HT1080 (cell line): ENCODE measurements around the gene SHFL. TPM values are rescaled to one million over a fixed set of nuclear protein-coding genes. Genes with fewer than 3 reads are reported as not detected.

Experiments
- DNase-seq: peaks from one replicate; pipeline ENCODE4 v3.0.0-alpha.2; 2015; ENCODE audit warnings: low read depth
- polyA plus RNA-seq, 2 experiments: library from polyadenylated mRNA; depleted of rRNA; stranded (reverse); fragments of >200 nt; gene quantifications; 2 replicates each; pipeline ENCODE4 v1.2.3, GENCODE V29; 2015
- total RNA-seq: library from RNA; depleted of rRNA; stranded (reverse); fragments of >200 nt; shearing (Covaris generic); gene quantifications from 2 replicates; pipeline ENCODE4 v1.2.3, GENCODE V29; 2014; rRNA removed

SHFL gene
- total RNA-seq = 6.9 and 9.5 TPM in 2 replicates
- polyA plus RNA-seq (2015; cell fraction: cytosol; rRNA removed) = 15.6 and 17.5 TPM in 2 replicates
- polyA plus RNA-seq (2015; cell fraction: nucleus; rRNA removed) = 43.9 and 47.6 TPM in 2 replicates

- peak; percentile 56 for DNase-seq
Measured at GRCh38 chr19:10085641-10086590, at the start of gene SHFL. TSS of gene SHFL (plus strand) at chr19:10086317. CDS start at chr19:10086428, 111 bp downstream.

DNA sequence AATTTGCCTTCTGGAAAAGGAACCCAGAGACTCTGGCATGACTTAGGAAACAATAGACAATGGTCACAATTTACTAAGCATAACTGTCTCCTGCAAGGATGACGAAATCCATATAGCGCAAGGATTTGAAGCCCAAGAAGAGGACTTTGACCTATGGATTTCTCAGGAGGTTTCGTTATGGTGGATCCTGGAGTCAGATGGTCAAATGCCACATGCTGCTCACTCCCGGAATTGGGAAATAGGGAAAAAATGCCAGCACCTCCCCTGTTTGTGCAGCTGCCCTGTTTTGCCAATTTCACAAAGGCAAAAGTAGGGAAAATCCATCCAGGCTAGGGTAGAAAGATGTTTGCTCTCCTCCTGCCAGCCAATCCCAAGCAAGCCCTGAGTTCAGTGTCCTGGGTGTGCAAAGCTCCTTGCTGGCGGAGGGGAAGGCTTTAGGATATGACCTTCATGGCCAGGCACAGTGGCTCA lies 49.5 kb upstream of the SHFL start:
- no peak for DNase-seq

DNA sequence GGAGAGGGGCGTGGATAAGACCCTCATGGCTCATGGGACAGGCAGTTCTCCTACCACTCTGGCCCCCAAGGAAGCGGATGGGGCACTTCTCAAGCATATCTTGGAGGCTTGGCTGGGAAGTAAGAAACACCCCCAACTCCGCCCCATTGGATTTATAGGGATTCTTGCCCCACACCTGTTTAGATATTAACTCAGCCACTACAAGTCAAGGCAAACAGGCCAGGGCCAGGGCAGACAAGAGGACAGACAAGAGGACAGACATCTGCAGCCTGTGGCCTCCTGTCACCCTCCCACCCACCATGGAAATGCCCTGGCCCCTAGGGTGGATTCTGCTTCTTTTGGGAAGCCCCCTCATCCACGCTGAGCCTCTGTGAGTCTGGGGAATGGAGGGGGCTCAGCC lies 48.8 kb upstream of the SHFL start:
- DNase-seq = no peak

DNA sequence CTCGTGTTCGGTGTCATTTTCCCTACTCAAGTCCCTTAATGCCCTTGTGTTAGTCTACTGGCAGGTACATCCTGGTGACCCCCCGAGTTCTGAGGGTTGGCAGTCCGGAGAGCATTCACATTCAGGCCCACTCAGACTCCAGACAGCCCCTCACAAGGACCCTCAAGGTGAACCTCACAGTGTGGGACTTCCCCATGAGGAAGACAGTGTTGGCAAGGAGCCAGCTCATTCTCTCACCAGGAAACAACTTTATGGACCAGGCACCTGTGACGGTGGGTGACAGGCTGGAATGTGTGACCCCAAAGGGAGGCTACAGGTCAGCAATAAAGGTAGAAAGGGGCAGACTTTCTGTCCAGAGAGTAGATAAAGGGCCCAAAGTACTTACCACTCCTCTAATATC lies 48.3 kb upstream of the SHFL start:
- DNase-seq = no peak

- DNase-seq = no peak
Measured at GRCh38 chr19:10043286-10043927, 42.7 kb upstream of the SHFL start.

- peak; percentile 53 for DNase-seq
Measured at GRCh38 chr19:10044390-10044789, 41.7 kb upstream of the SHFL start.

- peak; percentile 16 for DNase-seq
Measured at GRCh38 chr19:10045371-10045770, 40.7 kb upstream of the SHFL start.

DNA sequence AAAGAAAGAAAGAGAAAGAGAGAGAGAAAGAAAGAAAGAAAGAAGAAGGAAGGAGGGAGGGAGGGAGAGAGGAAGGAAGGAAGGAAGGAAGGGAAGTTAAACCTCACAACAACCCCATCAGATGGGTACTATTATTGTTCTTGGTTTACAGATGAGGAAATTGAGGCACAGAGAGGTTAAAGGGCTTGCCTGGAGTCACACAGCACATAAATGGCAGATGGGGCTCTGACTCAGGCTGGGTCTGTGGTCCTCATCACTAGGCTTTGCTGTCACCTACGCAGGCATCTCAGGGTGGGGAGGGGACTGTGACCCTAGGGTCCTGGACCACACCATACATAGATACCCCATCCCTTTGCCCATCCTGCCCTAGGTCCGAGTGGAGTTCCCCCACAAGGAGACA lies 36.5 kb upstream of the SHFL start:
- no peak for DNase-seq

DNA sequence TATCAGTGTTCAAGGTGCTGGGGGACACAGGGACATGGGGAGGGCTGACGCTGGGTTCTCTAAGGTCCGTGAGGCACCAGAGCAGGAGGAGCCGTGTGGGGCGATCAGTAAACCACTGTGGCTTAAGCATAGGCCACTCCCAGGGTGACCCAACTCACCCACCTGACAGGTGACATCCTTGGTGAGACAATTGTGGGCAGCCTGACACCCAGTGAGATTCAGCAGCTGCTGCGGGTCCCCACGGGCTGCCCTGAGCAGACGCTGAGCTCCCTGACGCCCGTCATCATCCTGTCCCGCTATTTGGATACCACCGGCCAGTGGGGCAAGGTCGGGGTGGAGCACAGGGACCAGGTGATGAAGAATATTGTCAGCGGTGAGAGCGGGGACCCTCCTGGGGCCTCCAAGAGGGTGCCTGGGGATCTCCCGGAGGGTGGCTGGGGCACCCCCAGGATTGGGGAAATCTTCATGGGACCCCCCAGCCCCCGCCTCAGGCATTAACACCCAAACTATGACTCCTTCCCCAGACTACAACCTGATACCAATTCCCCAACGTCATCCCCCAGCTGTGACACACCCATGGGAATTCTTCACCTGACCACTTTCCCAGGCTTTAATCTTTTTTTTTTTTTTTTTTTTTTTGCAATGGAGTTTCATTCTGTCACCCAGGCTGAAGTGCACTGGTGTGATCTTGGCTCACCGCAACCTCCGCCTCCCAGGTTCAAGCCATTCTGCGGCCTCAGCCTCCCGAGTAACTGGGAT lies 33.3 kb upstream of the SHFL start:
- DNase-seq = no peak

DNA sequence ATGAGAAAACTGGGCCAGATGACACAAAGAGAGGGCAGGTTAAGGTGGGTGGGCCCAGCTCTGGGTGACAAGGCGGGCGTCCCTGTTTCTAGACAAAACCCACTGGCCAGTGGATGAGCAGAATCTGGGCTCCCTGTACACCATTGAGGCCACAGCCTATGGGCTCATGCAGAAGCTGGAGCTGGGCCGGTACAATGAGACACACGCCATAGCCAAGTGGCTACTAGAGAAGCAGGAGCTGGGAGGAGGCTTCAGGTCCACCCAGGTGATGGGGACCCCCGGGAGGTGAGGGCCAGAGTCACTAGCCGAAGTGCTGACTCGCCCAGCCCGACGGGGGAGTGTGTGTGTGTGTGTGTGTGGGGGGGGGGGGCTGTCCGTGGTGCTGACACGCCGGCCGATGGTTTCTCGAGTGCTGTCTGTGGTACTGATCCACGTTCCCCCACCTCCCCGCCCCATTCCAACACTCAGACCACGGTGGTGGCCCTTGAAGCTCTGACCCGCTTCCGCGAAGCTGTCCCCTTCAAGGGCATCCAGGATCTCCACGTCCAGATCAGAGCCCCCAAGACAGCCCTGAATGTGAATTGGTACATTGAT lies 24.3 kb upstream of the SHFL start:
- no peak for DNase-seq

GRCh38 chr19:10068205-10068604 lies 17.9 kb upstream of the SHFL start:
- DNase-seq = peak; percentile 19

- no peak for DNase-seq
Measured at GRCh38 chr19:10069046-10069445, 17.1 kb upstream of the SHFL start.

DNA sequence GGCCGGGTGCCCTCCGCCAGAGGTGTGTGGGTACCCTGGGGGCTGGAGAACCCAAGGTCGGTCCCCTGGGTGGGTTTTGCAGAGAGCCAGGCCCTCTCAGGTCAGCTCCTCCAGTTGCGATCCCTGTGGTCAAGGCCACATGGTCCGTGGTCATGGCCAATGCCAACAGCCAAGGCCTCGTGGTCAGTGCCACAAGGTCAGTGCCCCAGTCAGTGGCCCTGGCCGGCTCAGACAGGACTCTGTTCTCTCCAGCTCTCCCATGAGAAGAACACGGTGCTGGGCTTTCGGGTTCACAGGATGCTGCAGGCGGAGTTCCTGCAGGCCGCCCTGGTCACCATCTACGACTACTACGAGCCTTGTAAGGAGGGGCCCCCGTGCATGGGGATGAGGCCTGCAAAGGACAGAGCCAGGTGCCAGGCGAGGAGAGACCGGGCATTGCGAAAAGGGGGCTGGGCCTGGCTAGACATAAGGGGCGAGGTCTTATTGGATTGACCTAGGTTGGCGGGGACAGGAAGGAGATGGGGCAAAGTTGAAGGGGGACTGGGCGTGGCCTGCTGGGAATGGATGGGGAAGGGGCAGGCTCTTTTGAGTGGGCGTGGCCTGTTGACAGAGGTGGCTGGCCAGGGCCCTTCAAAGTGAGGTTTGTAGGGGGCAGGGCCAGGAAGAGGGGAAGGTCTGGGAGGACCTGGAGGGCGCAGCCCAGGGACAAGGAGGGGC lies 15.2 kb upstream of the SHFL start:
- no peak for DNase-seq

DNA sequence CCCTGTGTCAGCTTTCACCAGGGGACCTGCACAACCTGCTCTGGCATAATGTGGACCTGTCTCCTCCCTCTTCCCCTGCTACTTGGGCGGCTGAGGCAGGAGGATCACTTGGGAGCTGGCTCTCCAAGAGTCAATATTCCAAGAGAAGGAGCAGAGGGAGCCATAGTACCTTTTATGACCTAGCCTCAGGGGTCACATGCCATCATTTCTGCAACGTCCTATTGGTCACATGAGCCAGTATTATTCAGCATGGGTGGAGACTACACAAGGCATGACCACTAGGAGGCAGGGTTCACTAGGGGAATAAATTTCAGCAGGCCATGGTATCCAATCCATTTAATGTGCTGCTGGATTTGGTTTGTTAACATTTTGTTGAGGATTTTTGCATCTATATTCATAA lies 12.0 kb upstream of the SHFL start:
- peak; percentile 27 for DNase-seq

DNA sequence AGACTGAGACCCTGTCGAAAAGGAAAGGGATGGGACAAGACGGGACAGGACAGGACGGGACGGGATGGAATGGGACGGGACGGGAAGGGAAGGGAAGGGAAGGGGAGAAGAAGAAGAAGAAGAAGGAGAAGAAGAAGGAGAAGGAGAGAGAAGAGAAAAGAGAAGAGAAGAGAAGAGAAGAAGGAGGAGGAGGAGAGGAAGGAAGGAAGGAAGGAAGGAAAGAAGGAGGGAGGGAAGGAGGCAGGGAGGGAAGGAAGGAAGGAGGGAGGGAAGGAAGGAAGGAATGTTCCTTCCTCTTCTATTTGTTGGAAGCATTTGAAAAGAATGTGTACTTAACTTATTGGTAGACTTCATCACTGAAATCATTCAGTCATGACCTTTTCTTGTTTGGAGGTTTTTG lies 9.6 kb upstream of the SHFL start:
- no peak for DNase-seq

DNA sequence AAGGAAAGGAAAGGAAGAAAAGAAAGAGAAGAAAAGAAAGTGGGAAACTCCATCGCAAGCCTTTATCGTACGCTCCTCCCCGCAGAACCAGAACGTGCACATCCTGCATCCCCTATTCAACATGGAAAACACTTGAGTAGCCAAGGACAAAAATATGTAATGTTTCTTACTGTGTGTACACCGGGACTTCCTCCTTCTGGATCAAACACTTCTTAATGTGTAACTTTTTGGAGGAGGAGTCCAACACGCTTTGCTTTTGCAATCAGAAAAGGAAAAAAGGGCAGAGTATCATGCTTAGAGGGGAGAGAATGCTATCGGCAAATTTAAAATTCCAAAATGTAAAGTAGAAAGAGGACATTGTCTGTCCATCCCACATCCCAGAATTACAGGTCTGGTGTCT lies 7.8 kb upstream of the SHFL start:
- no peak for DNase-seq

DNA sequence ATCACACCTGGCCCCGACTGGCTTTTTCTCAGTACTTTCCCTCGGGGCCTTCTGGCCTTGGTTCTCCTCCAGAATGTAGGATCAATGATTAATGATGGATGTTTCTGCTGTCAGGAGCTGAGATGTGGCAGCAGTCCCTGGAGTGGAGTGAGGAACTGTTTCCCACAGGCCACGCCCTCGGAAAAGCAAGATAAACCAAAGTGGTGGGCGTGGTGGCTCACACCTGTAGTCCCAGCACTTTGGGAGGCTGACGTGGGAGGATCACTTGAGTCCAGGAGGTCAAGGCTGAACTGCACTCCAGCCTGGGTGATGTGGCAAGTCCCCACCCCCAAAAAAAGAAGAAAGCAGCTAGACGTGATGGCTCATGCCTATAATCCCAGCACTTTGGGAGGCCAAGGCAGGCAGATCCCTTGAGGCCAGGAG lies 7.1 kb upstream of the SHFL start:
- DNase-seq = no peak

DNA sequence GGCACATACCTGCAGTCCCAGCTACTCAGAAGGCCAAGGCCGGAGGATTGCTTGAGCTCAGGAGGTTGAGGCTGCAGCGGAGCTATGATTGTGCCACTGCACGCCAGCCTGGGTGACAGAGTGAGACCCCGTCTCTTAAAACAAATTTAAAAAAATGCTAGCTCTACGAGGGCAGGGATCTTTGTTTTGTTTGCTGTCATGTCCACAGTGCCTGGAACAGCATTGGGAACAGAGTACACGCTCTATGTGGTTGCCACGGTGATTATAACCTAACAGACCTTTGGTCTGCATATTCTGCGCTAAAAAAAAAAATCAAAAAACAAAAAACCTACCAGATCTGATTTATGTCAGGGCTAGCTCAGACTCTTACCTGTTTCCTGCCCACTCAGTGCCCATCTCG lies 2.2 kb upstream of the SHFL start:
- DNase-seq = no peak

DNA sequence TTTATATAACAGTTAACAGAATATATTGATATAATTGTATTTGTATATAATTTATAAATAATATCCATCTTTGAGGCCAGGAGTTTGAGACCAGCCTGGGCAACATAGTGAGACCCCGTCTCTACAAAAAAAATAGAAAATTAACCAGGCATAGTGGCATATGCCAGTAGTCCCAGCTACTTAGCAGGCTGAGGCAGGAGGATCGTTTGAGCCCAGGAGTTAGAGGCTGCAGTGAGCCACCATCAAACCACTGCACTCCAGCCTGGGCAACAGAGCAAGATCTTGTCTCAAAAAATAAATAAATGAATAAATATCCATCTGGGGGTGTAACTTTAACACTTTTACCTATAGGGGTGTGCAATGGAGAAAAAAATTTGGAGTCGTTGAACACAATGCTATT lies 1.3 kb upstream of the SHFL start:
- DNase-seq = no peak

DNA sequence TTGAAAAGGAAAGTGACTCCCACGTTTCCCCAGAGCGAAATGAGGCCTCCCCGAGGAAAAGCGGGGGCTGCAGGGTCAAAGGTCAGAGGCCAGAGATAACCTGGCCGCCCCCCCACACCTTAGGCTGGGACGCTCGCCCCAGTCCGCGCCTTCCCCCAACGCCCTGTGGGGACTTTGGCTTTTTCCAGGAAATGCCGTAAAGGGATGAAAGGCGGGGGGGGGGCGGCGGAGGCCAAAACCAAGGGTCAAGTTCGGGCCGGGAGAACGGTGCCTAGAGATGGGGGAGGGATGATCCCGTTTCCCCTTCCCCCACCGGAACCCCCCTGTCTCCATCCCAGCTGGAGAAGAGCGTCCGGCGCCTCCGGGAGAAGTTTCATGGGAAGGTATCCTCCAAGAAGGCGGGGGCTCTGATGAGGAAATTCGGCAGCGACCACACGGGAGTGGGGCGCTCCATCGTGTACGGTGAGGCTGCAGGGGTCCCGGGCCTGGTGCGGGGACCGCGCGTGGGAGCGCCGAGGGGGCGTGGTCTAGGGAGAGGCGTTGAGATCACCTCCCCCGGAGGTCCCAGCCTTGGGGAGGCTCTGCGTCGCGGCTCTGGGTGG lies 575 bp downstream of the SHFL start:
- DNase-seq = no peak
